AG08395 (cell line): ENCODE results near the gene HLA-B.
"Not testable (repeated sequence)": the region's sequence is repeated elsewhere in the genome, so short reads cannot be mapped to it uniquely, and the experiment has no call there.

Experiments
- DNase-seq: peaks from one replicate; pipeline ENCODE4 v3.0.0; 2012; ENCODE audit warnings: mixed read lengths, low spot score

HLA-B gene

GRCh38 chr6:31356946-31357466, at the start of gene HLA-B:
Gene HLA-B, minus strand, starts transcription at chr6:31357179. Its CDS starts 21 bp downstream, at chr6:31357158.
- peak; percentile 64 for DNase-seq

- DNase-seq = no peak
These were observed 49.0 kb upstream of the HLA-B start for GRCh38 chr6:31405996-31406395.

- DNase-seq = not testable (repeated sequence)
These were observed 47.0 kb upstream of the HLA-B start for GRCh38 chr6:31404061-31404364.

GRCh38 chr6:31403283-31404060, 46.5 kb upstream of the HLA-B start, which contains the start of gene MICA:
Gene MICA, plus strand, starts transcription at chr6:31403595. Its CDS starts 38 bp downstream, at chr6:31403633.
- peak; percentile 94 for DNase-seq

- DNase-seq = no peak
These were observed 45.6 kb upstream of the HLA-B start for GRCh38 chr6:31402324-31403282.

- no peak for DNase-seq
These were observed 44.4 kb upstream of the HLA-B start for GRCh38 chr6:31401403-31401802.

- DNase-seq = peak; percentile 16
These were observed 43.7 kb upstream of the HLA-B start for GRCh38 chr6:31400467-31401289.

GRCh38 chr6:31399589-31400466, 42.8 kb upstream of the HLA-B start:
- DNase-seq = peak; percentile 75

- no peak for DNase-seq
These were observed 41.0 kb upstream of the HLA-B start for GRCh38 chr6:31397901-31398525.

- not testable (repeated sequence) for DNase-seq
These were observed 40.1 kb upstream of the HLA-B start for GRCh38 chr6:31397153-31397499.

GRCh38 chr6:31396422-31397152, 39.6 kb upstream of the HLA-B start:
- DNase-seq = peak; percentile 78

GRCh38 chr6:31395832-31396231, 38.9 kb upstream of the HLA-B start:
- no peak for DNase-seq

- DNase-seq = no peak
These were observed 37.4 kb upstream of the HLA-B start for GRCh38 chr6:31394381-31394780.

GRCh38 chr6:31393932-31394331, 37.0 kb upstream of the HLA-B start:
- DNase-seq = no peak

- DNase-seq = not testable (repeated sequence)
These were observed 32.8 kb upstream of the HLA-B start for GRCh38 chr6:31389802-31390132.

GRCh38 chr6:31388916-31389801, 32.2 kb upstream of the HLA-B start:
- not testable (repeated sequence) for DNase-seq

GRCh38 chr6:31386977-31387376, 30.0 kb upstream of the HLA-B start:
- DNase-seq = no peak

- no peak for DNase-seq
These were observed 29.1 kb upstream of the HLA-B start for GRCh38 chr6:31386099-31386498.

- no peak for DNase-seq
These were observed 28.1 kb upstream of the HLA-B start for GRCh38 chr6:31385041-31385440.
